SJCRH30 (cell line): ENCODE data around the gene PRDM1. TPM values are rescaled to one million over a fixed set of nuclear protein-coding genes. Genes with fewer than 3 reads are reported as not detected.

Experiments used
- DNase-seq, 2 experiments: peaks; one replicate each; pipeline ENCODE4 v3.0.0-alpha.2; 2015 to 2020
- H3K27ac ChIP-seq: fragments of 250-450 bp; sonication (Bioruptor Pico); 2 replicates; pipeline ENCODE4 v1.5.1; 2020; ENCODE audit warnings: mild to moderate bottlenecking, moderate library complexity
- H3K27me3 ChIP-seq: fragments of 250-450 bp; sonication (Bioruptor Pico); 2 replicates; pipeline ENCODE4 v1.5.1; 2020; ENCODE audit warnings: mild to moderate bottlenecking, moderate library complexity
- H3K36me3 ChIP-seq: fragments of 250-450 bp; sonication (Bioruptor Pico); 2 replicates; pipeline ENCODE4 v1.5.1; 2020; ENCODE audit warnings: mild to moderate bottlenecking, moderate library complexity
- H3K4me1 ChIP-seq: fragments of 250-450 bp; sonication (Bioruptor Pico); 2 replicates; pipeline ENCODE4 v1.5.1; 2020; ENCODE audit warnings: mild to moderate bottlenecking, moderate library complexity
- H3K4me3 ChIP-seq: fragments of 250-450 bp; sonication (Bioruptor Pico); 2 replicates; pipeline ENCODE4 v1.5.1; 2020; ENCODE audit warnings: mild to moderate bottlenecking, moderate library complexity
- H3K9me3 ChIP-seq: fragments of 250-450 bp; sonication (Bioruptor Pico); replicated peaks from 2 replicates; pipeline ENCODE4 v1.5.1; 2020; ENCODE audit warnings: mild to moderate bottlenecking, moderate library complexity
- total RNA-seq: library from RNA; depleted of rRNA; stranded (reverse); fragments of >200 nt; shearing (Covaris generic); gene quantifications from 2 replicates; pipeline ENCODE4 v1.2.3, GENCODE V29; 2014

The PRDM1 gene
- total RNA-seq, 1 experiment from 2014 or later = not detected

GRCh38 chr6:106109029-106109428 is 22.9 kb downstream of the PRDM1 start:
- H3K36me3 ChIP-seq = no peaks in the 10 kb centered on the region

GRCh38 chr6:106110164-106110826 is 24.2 kb downstream of the PRDM1 start:
- Histone ChIP-seq H3K4me3 (no peak overlapping the region), H3K9me3 (no peaks in the 10 kb centered on the region), H3K36me3 (no peaks in the 10 kb centered on the region), H3K4me1 (no peaks in the 10 kb centered on the region), H3K27me3 (peaks cover 8% of the 10 kb centered on the region; the same call in 1 of the 2 replicates), H3K27ac (no peak overlapping the region)
- DNase-seq = no peak

More at GRCh38 chr6:106109029-106109428, 22.9 kb downstream of the PRDM1 start:
- no peaks in the 10 kb centered on the region for H3K4me1 ChIP-seq
- no peak overlapping the region for H3K4me3 ChIP-seq
- H3K9me3 ChIP-seq = no peaks in the 10 kb centered on the region
- DNase-seq = no peak
- peaks cover 8% of the 10 kb centered on the region; the same call in 1 of the 2 replicates for H3K27me3 ChIP-seq
- no peak overlapping the region for H3K27ac ChIP-seq

GRCh38 chr6:106112433-106112832 is 26.3 kb downstream of the PRDM1 start:
- Histone ChIP-seq H3K4me1 (no peaks in the 10 kb centered on the region), H3K36me3 (no peaks in the 10 kb centered on the region)

GRCh38 chr6:106113256-106113959 is 27.3 kb downstream of the PRDM1 start:
- Histone ChIP-seq H3K4me3 (no peak overlapping the region), H3K9me3 (no peaks in the 10 kb centered on the region), H3K27ac (no peak overlapping the region), H3K36me3 (no peaks in the 10 kb centered on the region), H3K27me3 (peaks cover 8% of the 10 kb centered on the region; the same call in 1 of the 2 replicates), H3K4me1 (no peaks in the 10 kb centered on the region)
- no peak for DNase-seq

More at GRCh38 chr6:106112433-106112832, 26.3 kb downstream of the PRDM1 start:
- Histone ChIP-seq H3K27ac (no peak overlapping the region), H3K4me3 (no peak overlapping the region), H3K27me3 (peaks cover 8% of the 10 kb centered on the region; the same call in 1 of the 2 replicates), H3K9me3 (no peaks in the 10 kb centered on the region)
- no peak for DNase-seq

- Histone ChIP-seq H3K27me3 (peaks cover 8% of the 10 kb centered on the region; the same call in 1 of the 2 replicates), H3K4me3 (no peak overlapping the region), H3K27ac (no peak overlapping the region), H3K36me3 (no peaks in the 10 kb centered on the region), H3K4me1 (no peaks in the 10 kb centered on the region), H3K9me3 (no peaks in the 10 kb centered on the region)
- no peak for DNase-seq
Measured at GRCh38 chr6:106114492-106114891, 28.4 kb downstream of the PRDM1 start.

GRCh38 chr6:106115286-106115685 is 29.1 kb downstream of the PRDM1 start:
- H3K4me3 ChIP-seq = no peak overlapping the region
- DNase-seq = no peak
- H3K4me1 ChIP-seq = no peaks in the 10 kb centered on the region
- no peaks in the 10 kb centered on the region for H3K36me3 ChIP-seq
- no peaks in the 10 kb centered on the region for H3K9me3 ChIP-seq
- H3K27me3 ChIP-seq = peaks cover 8% of the 10 kb centered on the region; the same call in 1 of the 2 replicates
- no peak overlapping the region for H3K27ac ChIP-seq

GRCh38 chr6:106116125-106116832 is 30.1 kb downstream of the PRDM1 start:
- Histone ChIP-seq H3K27me3 (peaks cover 8% of the 10 kb centered on the region; the same call in 1 of the 2 replicates), H3K4me1 (no peaks in the 10 kb centered on the region), H3K4me3 (no peak overlapping the region), H3K27ac (no peak overlapping the region), H3K36me3 (no peaks in the 10 kb centered on the region), H3K9me3 (no peaks in the 10 kb centered on the region)
- no peak for DNase-seq

- no peak for DNase-seq
- Histone ChIP-seq H3K4me3 (no peak overlapping the region), H3K36me3 (no peaks in the 10 kb centered on the region), H3K9me3 (no peaks in the 10 kb centered on the region), H3K27ac (no peak overlapping the region), H3K4me1 (no peaks in the 10 kb centered on the region), H3K27me3 (peaks cover 4% of the 10 kb centered on the region; the same call in 1 of the 2 replicates)
Measured at GRCh38 chr6:106117579-106117978, 31.4 kb downstream of the PRDM1 start.

- no peak for DNase-seq
- Histone ChIP-seq H3K36me3 (no peaks in the 10 kb centered on the region), H3K9me3 (no peaks in the 10 kb centered on the region), H3K27me3 (no peaks in the 10 kb centered on the region), H3K4me3 (no peak overlapping the region), H3K27ac (no peak overlapping the region), H3K4me1 (no peaks in the 10 kb centered on the region)
Measured at GRCh38 chr6:106118835-106119431, 32.8 kb downstream of the PRDM1 start.

- Histone ChIP-seq H3K4me3 (no peak overlapping the region), H3K9me3 (no peaks in the 10 kb centered on the region), H3K36me3 (no peaks in the 10 kb centered on the region), H3K4me1 (no peaks in the 10 kb centered on the region), H3K27me3 (0 out of 2 replicates have a peak, but pooled peaks cover 3% of the 10 kb centered on the region), H3K27ac (no peak overlapping the region)
- DNase-seq = no peak
Measured at GRCh38 chr6:106119546-106119945, 33.4 kb downstream of the PRDM1 start.

- Histone ChIP-seq H3K4me3 (no peak overlapping the region), H3K36me3 (no peaks in the 10 kb centered on the region), H3K27me3 (0 out of 2 replicates have a peak, but pooled peaks cover 3% of the 10 kb centered on the region), H3K4me1 (no peaks in the 10 kb centered on the region), H3K9me3 (no peaks in the 10 kb centered on the region), H3K27ac (no peak overlapping the region)
- no peak for DNase-seq
Measured at GRCh38 chr6:106120006-106120405, 33.9 kb downstream of the PRDM1 start.

- no peak for DNase-seq
- Histone ChIP-seq H3K36me3 (no peaks in the 10 kb centered on the region), H3K9me3 (no peaks in the 10 kb centered on the region), H3K27me3 (0 out of 2 replicates have a peak, but pooled peaks cover 3% of the 10 kb centered on the region), H3K4me3 (no peak overlapping the region), H3K4me1 (no peaks in the 10 kb centered on the region), H3K27ac (no peak overlapping the region)
Measured at GRCh38 chr6:106120406-106120805, 34.3 kb downstream of the PRDM1 start.

- 0 out of 2 replicates have a peak, but pooled peaks cover 3% of the 10 kb centered on the region for H3K27me3 ChIP-seq
- no peak for DNase-seq
Measured at GRCh38 chr6:106122306-106122918, 36.3 kb downstream of the PRDM1 start.

More at GRCh38 chr6:106122306-106122918, 36.3 kb downstream of the PRDM1 start:
- Histone ChIP-seq H3K4me1 (no peaks in the 10 kb centered on the region), H3K27ac (no peak overlapping the region), H3K4me3 (no peak overlapping the region), H3K9me3 (no peaks in the 10 kb centered on the region), H3K36me3 (no peaks in the 10 kb centered on the region)
